ENCODE data around the gene CD81. TPM values are rescaled to one million over a fixed set of nuclear protein-coding genes. Genes with fewer than 3 reads are reported as not detected.

CD81 gene
- total RNA-seq, 4 donors from 2014 or later, result 498 to 652 (median 582) TPM

DNA sequence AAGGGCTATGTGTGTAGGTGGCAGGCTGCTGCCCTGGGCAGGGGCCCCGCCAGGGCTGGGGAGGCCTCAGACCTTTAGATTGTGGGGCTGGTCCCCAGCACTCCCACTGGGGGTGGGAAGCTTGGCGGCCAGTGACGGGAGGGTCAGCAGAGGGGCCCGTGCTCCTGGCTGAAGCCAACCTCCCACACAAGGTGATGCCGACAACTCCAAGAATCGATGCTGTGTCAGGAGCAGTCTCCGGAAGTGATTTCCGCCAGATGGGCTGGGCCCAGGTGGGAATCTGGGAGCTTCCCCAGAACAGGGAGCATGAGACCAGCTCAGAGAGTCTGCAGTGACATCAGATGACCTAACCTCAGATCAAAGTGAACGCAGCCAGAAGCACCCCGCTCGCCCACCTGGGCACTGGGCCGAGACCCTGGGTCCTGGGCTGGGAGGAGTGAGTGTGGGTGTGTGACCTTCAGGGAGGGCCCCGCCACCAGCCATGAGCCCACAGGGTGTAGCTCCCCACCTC, 59.5 kb downstream of the CD81 start:
- no peak overlapping the region for H3K27ac ChIP-seq (replicated peaks in 1 of 4)
- 78% methylated on average over 8 of the region's 13 CpGs for WGBS
- DNase-seq (ENCODE audit: extremely low spot score), result no peak

DNA sequence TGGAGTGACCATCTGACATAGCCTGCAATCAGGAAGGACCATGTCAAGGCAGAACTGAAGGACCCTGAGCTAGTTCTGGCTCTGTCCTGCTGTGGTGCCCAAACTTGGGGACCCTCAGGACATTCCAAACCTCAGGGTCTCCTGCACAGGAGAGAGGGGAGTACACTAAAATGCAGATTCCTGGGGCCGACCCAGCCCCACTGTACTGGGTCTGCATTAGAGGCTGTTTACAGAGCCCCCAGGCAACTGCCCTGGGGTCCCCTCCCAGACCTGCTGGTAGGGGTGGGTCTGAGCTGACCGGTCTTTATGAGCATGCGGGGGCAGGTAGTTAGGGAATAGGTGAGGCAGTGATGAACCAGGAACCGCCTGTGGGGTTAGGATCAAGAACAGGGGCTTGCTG, 60.4 kb downstream of the CD81 start:
- TF ChIP-seq, protein P1, sequence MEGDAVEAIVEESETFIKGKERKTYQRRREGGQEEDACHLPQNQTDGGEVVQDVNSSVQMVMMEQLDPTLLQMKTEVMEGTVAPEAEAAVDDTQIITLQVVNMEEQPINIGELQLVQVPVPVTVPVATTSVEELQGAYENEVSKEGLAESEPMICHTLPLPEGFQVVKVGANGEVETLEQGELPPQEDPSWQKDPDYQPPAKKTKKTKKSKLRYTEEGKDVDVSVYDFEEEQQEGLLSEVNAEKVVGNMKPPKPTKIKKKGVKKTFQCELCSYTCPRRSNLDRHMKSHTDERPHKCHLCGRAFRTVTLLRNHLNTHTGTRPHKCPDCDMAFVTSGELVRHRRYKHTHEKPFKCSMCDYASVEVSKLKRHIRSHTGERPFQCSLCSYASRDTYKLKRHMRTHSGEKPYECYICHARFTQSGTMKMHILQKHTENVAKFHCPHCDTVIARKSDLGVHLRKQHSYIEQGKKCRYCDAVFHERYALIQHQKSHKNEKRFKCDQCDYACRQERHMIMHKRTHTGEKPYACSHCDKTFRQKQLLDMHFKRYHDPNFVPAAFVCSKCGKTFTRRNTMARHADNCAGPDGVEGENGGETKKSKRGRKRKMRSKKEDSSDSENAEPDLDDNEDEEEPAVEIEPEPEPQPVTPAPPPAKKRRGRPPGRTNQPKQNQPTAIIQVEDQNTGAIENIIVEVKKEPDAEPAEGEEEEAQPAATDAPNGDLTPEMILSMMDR (IDR thresholded peaks at IDR 0.05), result no peak
- TF ChIP-seq EP300 (IDR thresholded peaks at IDR 0.05), result no peak
- TF ChIP-seq POLR2A (IDR thresholded peaks at IDR 0.05; ENCODE audit: low read depth), result no peak
- no peak for TF ChIP-seq POLR2AphosphoS5 (IDR thresholded peaks at IDR 0.05)
- no peak for DNase-seq (ENCODE audit: extremely low spot score)

More for the DNA sequence above, 59.5 kb downstream of the CD81 start:
- Histone ChIP-seq H3K36me3 (no peaks in the 10 kb centered on the region), H3K27me3 (peaks cover 0 to 61% (median 0%) of the 10 kb centered on the region in 4 donors), H3K4me3 (no peak overlapping the region), H3K9me3 (no peaks in the 10 kb centered on the region), H3K4me1 (no peaks in the 10 kb centered on the region)
- intact Hi-C loops (cut with DNase I), result no loop called here
- TF ChIP-seq POLR2AphosphoS5 (IDR thresholded peaks at IDR 0.05) (no peak), POLR2A (IDR thresholded peaks at IDR 0.05; ENCODE audit: low read depth) (no peak), EP300 (IDR thresholded peaks at IDR 0.05) (no peak)
- TF ChIP-seq, protein P1 (IDR thresholded peaks at IDR 0.05), result no peak

DNA sequence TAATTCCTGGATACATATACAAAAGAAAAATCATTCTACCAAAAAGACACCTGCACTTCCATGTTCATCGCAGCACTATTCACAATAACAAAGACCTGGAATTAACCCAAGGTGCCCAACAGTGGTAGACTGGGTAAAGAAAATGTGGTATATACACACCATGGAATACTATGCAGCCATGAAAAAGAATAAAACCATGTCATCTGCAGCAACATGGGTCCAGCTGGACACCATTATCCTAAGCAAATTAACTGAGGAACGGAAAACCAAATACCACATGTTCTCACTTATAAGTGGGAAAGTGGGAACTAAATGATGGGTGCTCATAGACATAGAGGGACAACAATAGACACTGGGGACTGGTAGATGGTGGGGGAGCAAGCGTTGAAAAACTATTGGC, 62.7 kb downstream of the CD81 start:
- WGBS, result 85% methylated on average over 3 of the region's 3 CpGs
- Histone ChIP-seq H3K4me1 (peaks cover 3 to 10% (median 8%) of the 10 kb centered on the region in 4 donors), H3K36me3 (no peaks in the 10 kb centered on the region), H3K9me3 (peaks cover 0 to 9% (median 0%) of the 10 kb centered on the region in 4 donors), H3K27me3 (peaks cover 0 to 74% (median 7%) of the 10 kb centered on the region in 4 donors), H3K4me3 (no peak overlapping the region), H3K27ac (replicated peaks in 1 of 4) (no peak overlapping the region)
- no peak for DNase-seq (ENCODE audit: extremely low spot score)
- TF ChIP-seq EP300 (IDR thresholded peaks at IDR 0.05) (no peak), POLR2AphosphoS5 (IDR thresholded peaks at IDR 0.05) (no peak), POLR2A (IDR thresholded peaks at IDR 0.05; ENCODE audit: low read depth) (no peak)
- TF ChIP-seq, protein P1 (IDR thresholded peaks at IDR 0.05), result no peak
- intact Hi-C loops (cut with DNase I), result no loop called here

More for the DNA sequence above, 60.4 kb downstream of the CD81 start:
- WGBS, result 88% methylated on average over 4 of the region's 4 CpGs
- Histone ChIP-seq H3K9me3 (peaks cover 0 to 1% (median 0%) of the 10 kb centered on the region in 4 donors), H3K27ac (replicated peaks in 1 of 4) (no peak overlapping the region), H3K27me3 (peaks cover 0 to 57% (median 0%) of the 10 kb centered on the region in 4 donors), H3K4me3 (no peak overlapping the region), H3K4me1 (no peaks in the 10 kb centered on the region), H3K36me3 (no peaks in the 10 kb centered on the region)
- intact Hi-C loops (cut with DNase I), result no loop called here

DNA sequence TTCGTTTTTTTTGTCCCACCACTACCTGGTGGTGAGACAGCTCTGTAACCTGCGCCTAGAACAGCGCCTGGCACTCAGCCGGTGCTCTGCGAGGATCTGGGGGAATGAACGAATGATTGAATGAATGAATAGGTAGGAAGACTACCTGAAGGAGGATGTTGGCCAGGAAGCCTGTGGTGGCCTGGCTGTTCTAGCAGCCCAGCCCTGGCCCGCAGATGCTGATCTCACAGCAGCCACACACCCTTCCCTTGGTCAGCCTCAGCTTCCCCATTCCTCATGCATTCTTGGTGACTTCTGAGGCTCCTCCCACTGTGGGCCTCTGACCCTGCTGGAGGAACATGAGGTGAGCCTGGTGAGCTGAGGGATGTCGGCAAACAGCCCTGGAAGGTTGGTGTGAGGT, 63.5 kb downstream of the CD81 start:
- WGBS, result 84% methylated on average over 7 of the region's 8 CpGs
- intact Hi-C loops (cut with DNase I), result no loop called here
- TF ChIP-seq EP300 (IDR thresholded peaks at IDR 0.05), result no peak
- TF ChIP-seq POLR2A (IDR thresholded peaks at IDR 0.05; ENCODE audit: low read depth), result no peak
- TF ChIP-seq POLR2AphosphoS5 (IDR thresholded peaks at IDR 0.05), result no peak
- TF ChIP-seq, protein P1 (IDR thresholded peaks at IDR 0.05), result no peak
- Histone ChIP-seq H3K36me3 (no peaks in the 10 kb centered on the region), H3K27ac (replicated peaks in 1 of 4) (no peak overlapping the region), H3K9me3 (peaks cover 0 to 9% (median 0%) of the 10 kb centered on the region in 4 donors), H3K27me3 (peaks cover 0 to 78% (median 11%) of the 10 kb centered on the region in 4 donors), H3K4me3 (no peak overlapping the region), H3K4me1 (peaks cover 3 to 18% (median 14%) of the 10 kb centered on the region in 4 donors)
- DNase-seq (ENCODE audit: extremely low spot score), result no peak

DNA sequence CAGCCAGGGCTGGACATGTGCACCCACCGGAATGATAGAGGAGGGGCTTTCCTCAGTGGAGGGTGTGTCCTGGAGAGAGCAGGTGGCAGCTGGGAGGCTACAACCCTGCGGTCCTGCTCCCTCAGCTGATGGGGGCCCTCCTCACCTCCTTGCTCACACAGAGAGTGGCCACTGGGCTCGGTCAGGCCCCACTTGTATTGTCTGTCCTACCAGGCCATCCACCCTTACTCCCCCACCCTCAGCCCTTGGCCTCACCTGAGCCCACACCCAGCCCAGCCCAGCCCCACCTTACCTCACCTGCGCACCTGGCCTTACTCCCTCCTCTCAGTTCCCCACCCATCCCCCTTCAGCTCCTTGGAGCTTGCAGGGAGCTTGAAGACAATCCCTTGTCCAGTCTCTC, 64.1 kb downstream of the CD81 start:
- H3K4me1 ChIP-seq, result peaks cover 6 to 24% (median 18%) of the 10 kb centered on the region in 4 donors
- H3K27ac ChIP-seq (replicated peaks in 1 of 4), result no peak overlapping the region
- H3K4me3 ChIP-seq, result no peak overlapping the region
- WGBS, result 82% methylated on average over 4 of the region's 4 CpGs
- no peaks in the 10 kb centered on the region for H3K36me3 ChIP-seq
- intact Hi-C loops (cut with DNase I), result no loop called here
- H3K27me3 ChIP-seq, result peaks cover 0 to 78% (median 15%) of the 10 kb centered on the region in 4 donors
- peaks cover 0 to 9% (median 0%) of the 10 kb centered on the region in 4 donors for H3K9me3 ChIP-seq
- TF ChIP-seq POLR2AphosphoS5 (IDR thresholded peaks at IDR 0.05) (no peak), POLR2A (IDR thresholded peaks at IDR 0.05; ENCODE audit: low read depth) (no peak), EP300 (IDR thresholded peaks at IDR 0.05) (no peak)
- TF ChIP-seq, protein P1 (IDR thresholded peaks at IDR 0.05), result no peak
- no peak for DNase-seq (ENCODE audit: extremely low spot score)

Measured in esophagus muscularis mucosa (tissue), 4 donors.